NT2/D1 (cell line): Measurements from ENCODE around the gene PRELID3B.

Source experiments
- DNase-seq: peaks from one replicate; pipeline ENCODE4 v3.0.0-alpha.2; 2011; ENCODE audit warnings: low read depth, low spot score
- H3K27me3 ChIP-seq: 2 replicates; pipeline ENCODE4 v1.6.0; 2011; ENCODE audit warnings: mild to moderate bottlenecking; ENCODE audit not compliant: insufficient read length, insufficient read depth
- H3K36me3 ChIP-seq: 2 replicates; pipeline ENCODE4 v1.6.1; 2011; ENCODE audit warnings: mild to moderate bottlenecking, low read length, mixed read lengths; ENCODE audit not compliant: insufficient read depth, insufficient read length
- H3K4me1 ChIP-seq: 2 replicates; pipeline ENCODE4 v1.5.1; 2011; ENCODE audit not compliant: insufficient read depth, insufficient read length
- H3K4me3 ChIP-seq: 2 replicates; pipeline ENCODE4 v1.5.1; 2011; ENCODE audit warnings: low read depth; ENCODE audit not compliant: insufficient read length
- H3K9ac ChIP-seq: 2 replicates; pipeline ENCODE4 v1.6.0; 2011; ENCODE audit warnings: low read depth; ENCODE audit not compliant: insufficient read length
- H3K9me3 ChIP-seq: 2 replicates; pipeline ENCODE4 v1.5.1; 2011; ENCODE audit warnings: mild to moderate bottlenecking, low read length; ENCODE audit not compliant: insufficient read depth
- SUZ12 ChIP-seq: IDR thresholded peaks from 2 replicates; pipeline ENCODE4 v1.6.1; 2011; ENCODE audit not compliant: insufficient read length, insufficient read depth; ENCODE audit errors: extremely low read depth
- YY1 ChIP-seq: IDR thresholded peaks from 2 replicates; pipeline ENCODE4 v1.6.1; 2011; ENCODE audit not compliant: insufficient read length, insufficient read depth
- ZNF274 ChIP-seq: IDR thresholded peaks from 2 replicates; pipeline ENCODE4 v1.6.1; 2011; ENCODE audit warnings: mild to moderate bottlenecking, low read depth, low read length

Gene PRELID3B

GRCh38 chr20:58996226-58996611, 46.4 kb downstream of the PRELID3B start:
- TF ChIP-seq SUZ12 (no peak), ZNF274 (no peak), YY1 (no peak)
- no peaks in the 10 kb centered on the region for H3K4me1 ChIP-seq
- peaks cover 89% of the 10 kb centered on the region for H3K36me3 ChIP-seq
- H3K9me3 ChIP-seq: no peaks in the 10 kb centered on the region
- no peak overlapping the region for H3K4me3 ChIP-seq
- no peak overlapping the region for H3K9ac ChIP-seq
- no peaks in the 10 kb centered on the region for H3K27me3 ChIP-seq
- no peak for DNase-seq

DNA sequence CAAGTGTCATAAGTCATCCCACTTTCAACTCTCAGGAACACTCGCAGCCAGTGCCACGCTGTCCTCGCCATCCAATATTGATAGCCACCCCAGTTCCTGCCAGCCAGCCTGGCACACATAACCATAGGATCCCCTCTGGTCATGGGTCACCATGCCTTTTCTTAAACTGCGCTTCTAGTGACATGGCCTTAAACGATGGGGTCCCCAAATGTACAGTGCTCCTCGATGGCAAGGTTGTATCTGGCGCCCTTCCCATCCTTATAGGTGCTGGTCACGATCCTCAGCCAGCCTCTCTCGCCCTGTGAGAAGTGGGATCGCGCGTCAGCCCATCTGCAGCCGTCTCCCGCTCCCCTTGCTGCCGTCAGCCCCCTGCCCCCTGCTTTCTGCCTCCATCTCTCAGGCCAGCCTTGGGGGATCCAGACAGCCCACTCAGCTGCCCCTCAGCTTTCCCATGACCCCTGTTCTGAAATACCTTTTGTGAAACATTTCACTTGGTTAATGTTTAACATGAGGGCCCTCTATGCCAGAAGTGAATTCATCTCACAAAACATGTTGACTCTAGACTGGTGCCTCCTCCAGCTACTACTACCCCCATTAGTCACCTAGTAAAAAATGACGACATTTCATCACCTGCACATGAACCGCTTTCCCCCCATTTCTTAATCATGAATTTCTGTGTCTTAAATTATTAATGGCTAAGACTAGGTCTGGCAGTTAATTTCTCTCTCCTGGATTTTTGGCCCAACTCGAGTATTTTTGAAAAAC, 46.9 kb downstream of the PRELID3B start:
- Histone ChIP-seq H3K4me1 (no peaks in the 10 kb centered on the region), H3K27me3 (no peaks in the 10 kb centered on the region), H3K4me3 (no peak overlapping the region), H3K36me3 (peaks cover 89% of the 10 kb centered on the region), H3K9ac (no peak overlapping the region), H3K9me3 (no peaks in the 10 kb centered on the region)
- no peak for TF ChIP-seq YY1
- no peak for TF ChIP-seq SUZ12
- no peak for TF ChIP-seq ZNF274
- DNase-seq: no peak

- Histone ChIP-seq H3K4me1 (no peaks in the 10 kb centered on the region), H3K9me3 (no peaks in the 10 kb centered on the region), H3K36me3 (peaks cover 94% of the 10 kb centered on the region), H3K4me3 (no peak overlapping the region), H3K9ac (no peak overlapping the region), H3K27me3 (no peaks in the 10 kb centered on the region)
- DNase-seq: no peak
- TF ChIP-seq YY1 (no peak), SUZ12 (no peak), ZNF274 (no peak)
These were observed 48.0 kb downstream of the PRELID3B start for GRCh38 chr20:58994390-58995159.

- Histone ChIP-seq H3K4me1 (no peaks in the 10 kb centered on the region), H3K27me3 (no peaks in the 10 kb centered on the region), H3K9ac (no peak overlapping the region), H3K9me3 (no peaks in the 10 kb centered on the region), H3K4me3 (no peak overlapping the region), H3K36me3 (peaks cover 94% of the 10 kb centered on the region)
- no peak for DNase-seq
- TF ChIP-seq YY1 (no peak), SUZ12 (no peak), ZNF274 (no peak)
These were observed 49.0 kb downstream of the PRELID3B start for GRCh38 chr20:58993332-58994248.

GRCh38 chr20:58992911-58993310, 49.7 kb downstream of the PRELID3B start:
- H3K4me1 ChIP-seq: no peaks in the 10 kb centered on the region
- H3K36me3 ChIP-seq: peaks cover 98% of the 10 kb centered on the region

GRCh38 chr20:58991715-58992114, 50.9 kb downstream of the PRELID3B start:
- H3K36me3 ChIP-seq: peaks cover 98% of the 10 kb centered on the region
- no peak overlapping the region for H3K9ac ChIP-seq
- H3K4me1 ChIP-seq: no peaks in the 10 kb centered on the region
- TF ChIP-seq SUZ12 (no peak), ZNF274 (no peak), YY1 (no peak)
- DNase-seq: no peak
- no peak overlapping the region for H3K4me3 ChIP-seq
- no peaks in the 10 kb centered on the region for H3K27me3 ChIP-seq
- H3K9me3 ChIP-seq: no peaks in the 10 kb centered on the region

More at GRCh38 chr20:58992911-58993310, 49.7 kb downstream of the PRELID3B start:
- Histone ChIP-seq H3K9me3 (no peaks in the 10 kb centered on the region), H3K4me3 (no peak overlapping the region), H3K27me3 (no peaks in the 10 kb centered on the region), H3K9ac (no peak overlapping the region)
- no peak for TF ChIP-seq SUZ12
- DNase-seq: no peak
